NCI-H1092 (cell line): ENCODE results near the gene SURF2.

Experiments
- DNase-seq: peaks from one replicate; lab custom pipeline; 2025; lab: John Stamatoyannopoulos, UW

Gene SURF2

DNA sequence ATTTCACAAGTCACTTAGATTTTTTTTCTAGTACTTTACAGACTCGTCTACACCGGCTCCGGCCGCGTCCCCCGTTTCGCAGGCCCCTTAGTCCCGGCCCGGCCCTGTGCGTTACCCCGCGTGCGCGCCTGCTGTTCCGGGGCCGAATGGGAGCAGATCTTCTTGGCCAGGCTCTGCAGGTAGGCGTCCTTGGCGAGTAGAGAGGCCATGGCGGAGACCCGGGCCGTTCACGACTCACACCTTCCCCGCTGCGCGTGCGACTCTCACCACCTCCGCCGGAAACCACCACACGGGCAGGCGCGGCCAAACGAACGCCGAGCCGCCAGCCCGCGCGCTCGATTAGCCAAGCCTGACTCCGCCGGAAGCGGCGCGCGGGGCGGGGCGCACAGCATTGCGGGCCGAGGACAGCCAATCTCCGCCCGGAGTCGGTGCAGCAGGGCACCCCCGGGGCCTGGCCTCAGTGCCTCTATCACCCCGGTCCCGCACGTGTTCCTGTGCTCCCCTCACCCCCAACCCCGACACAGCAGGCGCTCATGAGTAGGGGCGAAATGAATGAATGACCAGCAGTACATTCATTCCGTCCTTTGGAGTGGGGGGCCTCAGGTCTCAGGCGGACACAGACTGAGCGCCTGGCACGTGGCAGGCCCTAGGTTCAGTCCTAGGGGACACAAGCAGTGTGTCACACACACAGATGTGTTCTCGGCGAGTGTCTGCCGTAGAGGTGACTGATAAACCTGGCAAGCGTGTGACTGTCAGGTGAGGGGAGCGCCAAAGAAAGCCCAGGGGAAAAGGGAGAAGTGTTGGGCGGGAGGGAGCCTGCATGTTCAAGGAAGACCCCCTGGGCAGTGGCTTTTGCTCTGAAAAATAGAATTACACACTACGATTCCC, 20.2 kb upstream of the SURF2 start, which contains the start of gene SURF6:
TSS of gene SURF6 (minus strand) at position 265 of the 888 bp plus-strand sequence. CDS start at position 209, 56 bp downstream.
- DNase-seq: peak; percentile 89

DNA sequence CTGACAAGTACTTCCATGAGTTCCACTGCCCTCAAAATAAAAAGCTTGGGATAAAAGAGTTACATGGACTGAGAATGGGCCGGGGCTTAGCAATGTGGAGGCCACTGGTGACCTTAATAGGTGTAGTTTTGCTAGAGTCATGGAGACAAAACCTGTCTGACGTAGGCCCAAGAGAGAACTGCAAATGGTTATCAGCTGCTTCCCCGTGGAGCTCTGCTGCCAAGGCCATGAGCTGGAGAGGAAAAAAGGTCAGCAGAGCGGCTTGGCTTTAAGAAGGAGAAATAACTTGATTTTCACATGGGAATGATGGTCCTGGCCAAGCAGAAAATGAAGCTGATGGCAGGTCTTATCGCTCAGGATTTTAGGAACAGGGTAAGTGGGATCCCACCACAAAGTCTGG, 16.7 kb upstream of the SURF2 start:
- no peak for DNase-seq

DNA sequence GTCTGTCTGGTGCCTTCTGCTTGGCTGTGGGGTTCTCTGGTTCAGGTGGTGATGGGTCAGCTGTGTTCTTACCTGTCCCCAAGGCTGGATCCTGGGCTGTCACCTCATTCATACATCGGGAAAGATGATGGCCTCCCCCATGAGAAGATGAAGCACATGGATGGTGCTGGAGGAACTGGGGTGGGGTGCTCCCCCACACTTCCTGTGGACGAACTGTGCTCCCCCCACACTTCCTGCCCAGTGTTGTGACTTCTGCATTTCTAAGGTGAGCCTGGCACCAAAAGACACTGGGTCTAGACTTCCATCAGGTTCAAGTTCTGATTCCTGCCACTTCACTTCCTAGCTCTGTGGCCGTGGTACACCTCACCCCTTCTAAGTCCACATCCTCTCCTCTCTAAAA, 16.1 kb upstream of the SURF2 start:
- DNase-seq: no peak

DNA sequence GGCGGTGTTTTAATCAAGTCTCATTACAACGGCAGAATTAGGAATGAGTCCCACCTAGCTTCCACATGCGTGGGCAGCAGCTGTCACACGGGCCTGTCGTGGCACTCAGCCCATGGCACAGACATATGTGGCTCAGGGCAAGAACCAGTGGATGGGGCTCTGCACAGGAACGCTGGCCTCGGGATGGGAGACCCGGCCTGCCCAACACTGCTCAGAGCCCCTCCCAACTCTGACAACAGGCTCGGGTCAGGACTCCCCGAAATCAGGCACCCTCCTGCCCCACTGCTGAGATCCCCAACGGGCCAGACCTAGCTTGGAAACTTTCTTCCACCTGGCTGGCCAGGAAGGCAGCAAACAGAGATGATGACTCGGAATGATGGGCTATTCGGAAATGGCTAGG, 15.4 kb upstream of the SURF2 start:
- DNase-seq: no peak

DNA sequence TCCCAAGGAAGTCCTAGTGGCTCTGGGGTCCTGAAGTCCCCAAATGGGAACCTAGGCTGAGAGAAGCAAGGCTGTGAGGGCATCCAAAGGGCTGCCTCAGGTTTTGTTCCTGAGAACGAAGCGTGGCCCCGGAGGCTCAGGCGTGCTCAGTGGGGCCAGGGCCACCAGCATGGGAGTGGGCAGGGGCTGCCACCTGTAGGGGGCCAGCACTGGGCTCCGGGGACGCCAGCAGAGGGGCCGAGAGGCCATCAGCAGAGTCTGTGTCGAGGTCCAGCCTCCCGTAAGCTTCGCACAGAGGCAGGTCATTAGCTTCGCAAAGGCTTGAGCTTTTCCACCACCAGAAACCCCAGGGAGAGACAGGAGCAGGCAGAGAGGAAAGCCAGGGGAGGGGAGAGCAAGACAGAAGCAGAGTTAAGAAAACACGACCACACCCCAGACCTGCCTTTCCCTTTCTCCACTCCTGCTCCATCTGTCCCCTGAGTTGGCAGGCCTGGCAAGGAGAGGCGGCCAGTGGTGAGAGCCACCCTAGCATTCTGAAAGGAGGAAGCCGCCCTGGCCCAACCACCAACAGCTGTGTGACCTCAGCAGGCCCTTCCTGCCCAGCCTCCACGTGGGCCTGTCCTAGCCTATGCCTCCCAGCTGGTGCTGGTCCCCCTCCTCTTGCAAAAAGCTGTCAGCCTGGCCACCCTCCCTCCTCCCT, 14.8 kb upstream of the SURF2 start:
- no peak for DNase-seq

DNA sequence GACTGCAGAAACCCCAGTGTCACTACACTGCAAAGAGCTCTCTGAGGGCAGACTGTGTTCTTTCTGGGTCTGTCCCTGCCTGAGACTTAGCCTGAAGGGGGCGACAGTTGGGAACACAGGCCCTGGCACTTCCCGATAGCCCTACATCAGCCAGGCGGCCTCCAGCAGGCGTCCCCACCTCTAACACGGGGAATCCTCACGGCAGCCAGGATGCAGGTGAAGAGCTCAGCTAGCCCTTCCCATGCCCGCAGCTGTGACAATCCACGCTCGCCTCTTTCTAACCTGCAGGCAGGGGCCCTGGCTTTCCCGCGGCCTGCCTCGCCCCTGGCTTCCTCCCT, 14.3 kb upstream of the SURF2 start:
- DNase-seq: no peak

DNA sequence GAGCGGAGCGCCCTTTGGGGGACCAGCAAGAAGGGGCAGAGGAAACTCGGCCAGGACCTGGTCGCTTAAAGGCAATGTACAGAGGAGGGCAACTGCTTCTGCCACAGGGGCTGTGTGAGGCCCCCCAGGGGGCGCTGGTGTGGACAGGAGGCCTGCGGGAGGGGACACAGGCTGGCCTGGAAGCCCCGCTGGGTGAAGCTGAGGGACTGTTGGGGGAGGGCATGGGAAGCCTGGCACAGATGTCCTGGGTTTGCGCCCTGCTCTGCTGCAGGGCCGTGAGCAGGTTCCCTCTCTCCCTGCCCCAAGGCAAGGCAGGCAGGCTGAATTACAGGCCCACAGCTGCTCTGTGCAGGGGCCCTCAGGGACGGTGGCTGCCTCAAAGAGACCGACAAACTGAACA, 13.8 kb upstream of the SURF2 start:
- DNase-seq: no peak

DNA sequence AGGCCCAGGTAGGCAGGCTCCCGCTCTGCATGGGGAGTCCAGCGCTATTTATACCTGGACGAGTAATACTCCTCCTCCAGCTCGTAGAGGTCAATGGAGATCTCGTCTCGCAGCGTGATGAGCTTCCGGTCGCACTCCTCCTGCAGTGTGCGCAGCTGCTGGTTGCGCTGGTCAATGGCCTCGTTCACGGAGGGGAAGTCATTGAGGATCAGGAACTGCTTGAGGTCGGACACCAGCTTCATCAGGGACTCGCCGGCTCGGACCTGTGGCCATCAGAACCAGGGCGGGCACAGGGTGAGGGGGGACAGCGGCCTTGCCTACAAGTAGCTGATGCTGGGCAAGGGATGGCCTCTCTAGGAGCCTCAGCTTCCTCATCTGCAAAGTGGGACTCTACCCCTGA, 12.3 kb upstream of the SURF2 start:
- no peak for DNase-seq

DNA sequence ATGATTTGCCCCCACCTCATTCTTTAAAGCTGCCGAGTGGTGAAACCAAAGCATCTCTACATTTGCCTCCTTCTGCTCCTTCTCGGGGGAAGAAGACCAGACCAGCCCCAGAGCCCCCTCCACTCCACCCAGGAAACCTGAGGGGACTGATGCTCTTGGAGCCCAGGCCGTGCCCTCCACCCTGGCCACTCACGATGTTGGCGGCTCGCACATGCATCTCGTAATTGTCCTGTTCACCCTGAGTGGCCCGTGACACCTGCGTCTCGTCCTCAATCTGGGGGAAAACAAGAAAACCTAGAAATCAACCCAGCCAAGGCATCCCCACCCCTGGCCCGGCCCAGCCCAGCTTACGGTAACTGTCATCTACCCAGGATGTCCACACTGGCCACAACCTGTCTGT, 11.4 kb upstream of the SURF2 start:
- no peak for DNase-seq

DNA sequence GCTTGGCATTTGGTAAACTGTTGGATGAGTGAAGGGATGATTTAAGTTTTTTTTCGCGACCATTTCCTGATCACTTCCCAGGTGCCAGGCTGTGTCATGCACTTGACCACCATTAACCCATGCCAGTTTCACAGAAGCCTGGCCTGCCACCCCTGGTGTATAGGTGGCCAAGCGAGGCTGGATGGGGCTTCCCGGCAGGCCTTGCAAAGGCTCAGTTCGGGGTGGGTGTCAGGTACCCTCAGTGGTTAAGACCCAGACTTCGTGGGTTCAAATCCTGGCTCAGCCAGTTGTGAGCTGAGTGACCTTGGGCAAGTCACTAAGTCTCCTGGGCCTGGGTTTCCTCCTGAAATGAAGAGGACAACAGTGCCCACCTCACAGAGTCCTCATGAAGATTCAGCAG, 10.8 kb upstream of the SURF2 start:
- DNase-seq: no peak

DNA sequence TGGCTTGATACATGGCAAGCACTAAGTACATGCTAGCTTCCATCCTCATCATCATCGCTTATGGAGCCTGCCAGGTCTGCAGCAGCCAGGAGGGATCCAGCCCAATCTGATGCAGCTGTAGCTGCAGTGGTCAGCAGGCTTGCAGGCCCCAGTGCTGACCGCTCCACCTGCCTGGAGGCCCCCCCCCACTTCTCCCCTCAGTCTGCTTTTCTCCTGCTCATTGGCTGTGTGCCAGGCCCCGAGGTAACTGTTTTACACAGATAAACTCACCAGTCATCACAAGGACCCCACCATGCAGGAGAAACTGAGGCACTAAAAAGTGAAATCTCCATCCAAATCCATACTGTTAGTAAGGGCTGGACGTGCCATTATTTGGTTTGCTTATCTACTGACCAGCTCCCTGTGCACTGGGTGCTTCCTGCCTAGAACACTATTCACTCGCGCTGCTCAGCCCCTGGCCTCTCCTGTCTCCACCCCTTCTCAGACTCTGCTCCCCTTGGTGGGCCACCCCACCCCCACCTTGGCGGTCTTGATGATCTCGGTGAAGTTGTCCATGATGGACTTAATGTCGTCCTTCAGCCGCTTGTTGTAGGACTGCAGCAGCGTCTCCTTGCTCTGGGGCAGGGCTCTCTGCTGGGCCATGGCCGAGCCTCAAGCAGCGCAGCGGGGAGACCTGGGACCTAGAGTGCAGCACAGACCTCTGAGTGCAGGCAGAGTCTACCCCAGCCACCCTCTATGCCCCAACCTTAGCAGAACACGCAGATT, 10.1 kb upstream of the SURF2 start:
- DNase-seq: no peak

DNA sequence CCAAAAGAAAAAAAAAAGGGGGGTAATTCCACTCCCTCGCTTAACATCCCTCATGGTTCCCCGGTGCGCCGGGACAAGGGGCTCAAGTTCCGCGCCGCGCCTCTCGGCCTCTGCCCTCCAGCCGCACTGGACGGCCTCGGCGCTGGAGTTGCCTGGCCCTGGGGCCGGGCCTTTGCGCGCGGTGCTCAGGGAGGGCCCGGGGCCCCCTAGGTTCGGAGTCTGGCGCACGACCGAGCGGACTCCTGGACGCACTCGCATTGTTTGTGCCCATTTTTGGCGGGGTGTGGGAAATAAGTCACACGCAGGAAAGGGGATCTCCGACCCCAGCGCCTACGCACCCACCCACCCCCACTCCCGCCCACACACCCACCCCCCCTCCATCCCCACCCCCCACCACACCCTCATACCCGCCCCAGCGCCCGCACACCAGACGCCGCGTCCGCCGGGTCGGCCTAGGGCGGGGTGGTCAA, 8.8 kb upstream of the SURF2 start:
- DNase-seq: no peak

DNA sequence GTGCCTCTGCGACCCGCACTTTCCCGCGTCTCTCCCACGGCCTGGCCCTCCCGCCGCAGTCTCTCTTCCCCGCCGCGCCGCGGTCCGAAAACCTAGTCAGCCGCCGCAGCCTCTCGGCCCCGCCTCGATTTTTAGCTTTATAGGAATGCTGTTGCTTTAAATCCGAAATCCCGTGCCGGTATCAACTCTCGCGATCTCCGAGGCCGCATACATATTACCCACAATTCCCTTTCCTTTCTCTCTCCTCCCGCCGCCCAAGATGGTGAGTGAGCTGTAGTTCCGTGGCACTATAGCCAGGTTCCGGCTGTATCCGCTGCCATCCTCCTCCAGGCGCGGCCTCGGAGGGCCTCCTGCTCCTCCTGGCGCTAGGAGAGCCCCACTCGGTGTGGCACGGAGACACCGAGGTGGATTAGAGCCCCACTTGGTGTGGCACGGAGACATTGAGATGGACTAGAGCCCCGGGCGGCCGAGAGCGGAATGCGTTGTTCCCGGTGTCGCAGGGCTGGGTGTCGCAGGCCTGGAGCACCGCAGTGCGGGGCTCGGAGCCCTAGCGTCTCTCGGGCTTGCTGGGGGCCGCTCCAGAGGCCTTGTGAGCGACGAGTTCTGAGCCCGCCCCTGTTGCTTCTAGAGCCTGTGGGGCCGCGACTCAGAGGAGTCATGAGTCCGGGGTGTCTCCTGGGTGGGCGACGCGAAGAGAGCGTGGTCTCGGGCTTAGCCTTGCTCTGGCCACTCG, 8.2 kb upstream of the SURF2 start, which contains the start of the genes MED22 and RPL7A:
TSS of gene MED22 (minus strand) at position 147 of the 733 bp plus-strand sequence. CDS start 1,469 bp downstream, outside the sequence.
TSS of gene RPL7A (plus strand) at position 234 of the 733 bp plus-strand sequence. CDS start at position 260, 26 bp downstream.
- DNase-seq: peak; percentile 94

DNA sequence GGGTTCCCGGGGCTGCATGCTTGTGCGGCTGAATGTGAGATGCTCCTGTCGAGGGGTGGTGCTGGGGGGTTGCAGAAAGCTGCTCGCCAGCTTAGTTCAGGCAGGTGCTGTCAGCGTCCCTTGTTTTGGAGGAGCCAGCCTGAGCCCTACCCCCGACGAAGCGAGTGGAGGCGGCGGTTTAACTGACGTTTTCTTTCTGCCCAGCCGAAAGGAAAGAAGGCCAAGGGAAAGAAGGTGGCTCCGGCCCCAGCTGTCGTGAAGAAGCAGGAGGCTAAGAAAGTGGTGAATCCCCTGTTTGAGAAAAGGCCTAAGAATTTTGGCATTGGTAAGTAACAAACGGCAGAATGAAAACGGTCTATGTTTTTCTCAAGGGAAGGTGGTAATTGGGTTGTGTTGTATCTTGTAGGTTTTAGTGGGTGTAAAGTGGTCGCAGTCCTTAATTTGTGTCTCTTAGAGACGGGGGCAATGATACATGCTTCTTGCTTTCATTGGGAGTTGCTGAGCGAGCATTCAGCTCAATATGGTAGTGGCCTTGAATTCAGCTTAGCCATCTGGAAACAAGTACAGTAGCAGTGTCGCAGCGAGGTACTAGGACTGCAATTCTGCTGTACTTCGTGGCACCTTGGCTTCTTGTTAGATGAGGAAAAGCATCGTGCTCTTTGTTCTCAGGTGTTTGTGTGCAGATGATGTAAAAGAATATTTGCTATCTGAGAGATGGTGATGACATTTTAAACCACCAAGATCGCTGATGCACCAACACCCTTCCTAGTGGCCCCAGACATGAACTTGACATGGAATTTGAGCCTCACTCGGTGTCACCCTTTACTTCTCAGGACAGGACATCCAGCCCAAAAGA, 7.4 kb upstream of the SURF2 start:
- no peak for DNase-seq

DNA sequence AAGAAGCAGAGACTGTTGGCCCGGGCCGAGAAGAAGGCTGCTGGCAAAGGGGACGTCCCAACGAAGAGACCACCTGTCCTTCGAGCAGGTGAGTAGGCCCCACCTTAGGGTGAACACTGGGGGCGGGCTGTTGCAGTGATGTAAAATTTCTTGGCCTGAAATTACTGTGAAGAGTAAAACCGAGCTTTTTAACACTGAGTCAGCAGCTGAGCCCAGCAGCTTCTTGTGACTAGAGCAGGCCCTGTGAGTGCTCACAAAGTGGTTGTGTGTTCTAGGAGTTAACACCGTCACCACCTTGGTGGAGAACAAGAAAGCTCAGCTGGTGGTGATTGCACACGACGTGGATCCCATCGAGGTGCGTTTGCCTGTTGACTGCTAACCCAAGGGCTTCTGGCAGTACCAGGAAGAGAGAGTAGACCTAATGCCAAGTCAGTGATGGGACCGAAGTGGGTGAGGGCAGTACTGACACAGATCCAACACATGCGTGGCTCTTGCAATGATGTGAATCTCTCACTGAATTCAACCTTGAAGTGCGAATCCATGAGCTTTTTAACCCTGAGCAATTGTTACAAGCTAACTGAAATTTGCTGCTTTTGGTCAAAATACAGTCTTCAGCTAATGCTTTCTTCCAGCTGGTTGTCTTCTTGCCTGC, 6.3 kb upstream of the SURF2 start:
- no peak for DNase-seq

DNA sequence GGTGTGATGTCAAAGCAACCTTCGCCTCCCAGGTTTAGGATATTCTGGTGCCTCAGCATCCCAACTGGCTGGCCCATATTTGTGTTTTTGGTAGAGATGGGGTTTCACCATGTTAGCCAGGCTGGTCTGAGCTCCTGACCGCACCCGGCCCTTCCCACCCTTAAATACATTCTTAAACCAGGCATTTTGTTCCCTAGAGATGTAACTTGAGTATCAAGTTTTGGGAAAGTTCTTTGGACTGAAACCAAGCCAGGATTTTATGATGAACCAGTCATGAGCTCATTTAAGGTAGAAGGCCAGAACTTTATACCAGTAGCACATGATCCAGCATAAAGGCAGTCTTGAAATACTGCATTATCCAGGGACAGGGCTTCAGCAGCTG, 4.8 kb upstream of the SURF2 start:
- no peak for DNase-seq

DNA sequence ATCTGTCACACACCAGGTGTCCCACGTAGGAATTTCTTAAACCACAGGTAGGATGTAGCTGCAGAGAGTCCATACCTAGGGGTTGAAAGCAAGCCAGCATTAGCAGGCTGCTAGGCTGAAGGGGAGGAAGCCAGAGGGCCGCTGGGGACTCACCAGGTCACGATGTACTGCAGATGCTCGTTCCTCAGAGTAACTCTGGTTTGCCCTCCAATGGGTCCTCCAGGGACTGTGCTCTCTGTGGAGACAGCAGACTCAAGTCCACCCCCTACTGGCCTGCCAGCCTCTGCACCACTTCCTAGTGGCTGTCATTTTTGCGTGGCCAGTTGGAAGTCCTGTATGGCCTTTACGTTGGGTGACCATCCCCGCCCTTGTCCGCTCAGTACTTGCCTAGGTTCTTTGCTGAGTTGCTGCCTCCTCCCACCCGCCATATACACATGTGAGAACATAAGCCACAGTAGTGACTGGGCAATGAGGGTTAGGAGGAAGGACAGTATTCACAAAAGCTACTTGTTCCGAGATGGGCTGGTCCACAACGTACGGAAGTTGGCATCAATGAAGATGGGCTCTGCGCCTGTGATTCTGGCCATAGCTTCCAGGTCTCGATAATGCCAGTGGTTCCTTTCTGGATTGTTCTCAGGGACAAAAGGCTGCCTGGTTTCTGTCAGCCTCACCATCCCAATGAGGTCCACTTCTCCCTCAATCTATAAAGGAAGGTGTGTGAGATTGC, 4.3 kb upstream of the SURF2 start:
- DNase-seq: no peak

DNA sequence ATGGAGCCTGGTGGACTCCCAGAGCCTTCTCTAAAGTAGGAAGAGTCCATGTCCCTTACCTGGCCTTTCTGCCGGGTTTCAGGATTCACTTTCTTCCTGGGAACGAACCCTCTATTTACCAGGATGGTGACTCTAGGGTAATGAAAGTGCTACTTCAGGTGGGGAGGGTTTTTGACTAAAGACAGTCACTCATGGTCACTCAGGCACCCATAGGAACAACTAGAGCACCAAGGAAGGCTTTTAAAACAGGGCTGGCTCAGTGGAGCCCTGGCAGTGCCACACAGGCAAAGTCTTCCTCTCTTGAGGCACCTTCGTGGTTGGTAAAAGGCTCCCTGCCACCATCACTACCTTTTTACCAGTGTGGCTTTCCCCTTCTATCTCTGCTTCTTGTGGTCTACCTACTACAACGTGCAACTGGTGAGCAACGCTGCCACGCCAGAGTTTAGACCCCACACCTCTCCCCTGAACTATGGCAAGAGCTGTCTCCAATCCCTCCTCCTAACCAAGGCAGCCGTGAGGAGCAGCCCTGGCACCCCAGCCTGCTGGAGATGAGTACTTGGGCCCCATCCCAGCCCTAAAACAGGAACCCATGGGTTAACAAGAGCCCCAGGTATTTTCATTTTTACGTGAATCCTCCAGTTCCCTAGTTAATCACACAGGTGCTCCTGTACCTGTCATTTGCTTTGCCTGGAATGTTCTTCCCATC, 3.6 kb upstream of the SURF2 start:
- no peak for DNase-seq

DNA sequence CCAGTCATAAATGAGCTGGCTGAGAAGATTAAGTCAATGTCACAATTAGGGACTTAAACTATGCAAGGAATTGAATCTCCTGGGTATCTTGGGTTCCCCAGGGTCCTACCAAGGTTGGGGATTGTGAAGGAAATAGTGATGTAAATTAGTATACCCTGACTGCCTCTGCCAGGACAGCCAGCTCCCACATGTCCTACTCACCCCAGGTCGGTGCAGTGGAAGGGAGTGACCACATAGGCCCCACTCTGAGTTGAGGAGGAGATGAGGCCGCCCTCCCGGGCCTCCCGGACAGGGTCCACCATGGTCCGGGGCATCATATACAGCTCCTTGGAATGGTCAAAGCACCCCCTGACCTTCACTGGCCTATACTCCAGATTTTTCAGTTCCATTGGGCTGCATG, 2.8 kb upstream of the SURF2 start:
- DNase-seq: no peak
